Astrocyte (in vitro differentiated cells and primary cell): ENCODE measurements around the gene KLK4. TPM values are rescaled to one million over a fixed set of nuclear protein-coding genes. Genes with fewer than 3 reads are reported as not detected.
A peak's percentile ranks its signal among the peaks of the same experiment; 100 is the strongest.

Experiments used
- DNase-seq: peaks from one replicate; pipeline ENCODE4 v3.0.0-alpha.2; 2010; ENCODE audit warnings: low read depth
- FAIRE-seq: peaks from 2 replicates; lab custom pipeline; 2011; peaks lifted over from hg19 to GRCh38; lab: Jason Lieb, UNC
- H2AFZ ChIP-seq: 2 replicates; pipeline ENCODE4 v1.6.0; 2012; ENCODE audit warnings: low read depth, low read length, inconsistent platforms
- H3K27ac ChIP-seq: 2 replicates; pipeline ENCODE4 v1.5.1; 2011; ENCODE audit warnings: low read depth, low read length, inconsistent platforms
- H3K27me3 ChIP-seq: 2 replicates; pipeline ENCODE4 v1.6.0; 2011; ENCODE audit warnings: low read length, inconsistent platforms; ENCODE audit not compliant: insufficient read depth
- H3K36me3 ChIP-seq: 2 replicates; pipeline ENCODE4 v1.5.1; 2011; ENCODE audit warnings: low read length, inconsistent platforms; ENCODE audit not compliant: insufficient read depth
- H3K4me1 ChIP-seq: 2 replicates; pipeline ENCODE4 v1.5.1; 2011; ENCODE audit warnings: low read length, inconsistent platforms; ENCODE audit not compliant: insufficient read depth
- H3K4me2 ChIP-seq: 2 replicates; pipeline ENCODE4 v1.6.0; 2012; ENCODE audit warnings: low read length, inconsistent platforms
- H3K4me3 ChIP-seq: 2 replicates; pipeline ENCODE4 v1.5.1; 2011; ENCODE audit warnings: low read depth, mild to moderate bottlenecking, low read length, inconsistent platforms; ENCODE audit not compliant: insufficient read depth
- H3K79me2 ChIP-seq: 2 replicates; pipeline ENCODE4 v1.6.0; 2012; ENCODE audit warnings: mild to moderate bottlenecking, low read length, inconsistent platforms; ENCODE audit not compliant: insufficient read depth
- H3K9ac ChIP-seq: 2 replicates; pipeline ENCODE4 v1.6.0; 2012; ENCODE audit warnings: mild to moderate bottlenecking, low read length, inconsistent platforms
- H3K9me3 ChIP-seq: 2 replicates; pipeline ENCODE4 v1.5.1; 2012; ENCODE audit warnings: low read depth, mild to moderate bottlenecking, low read length, inconsistent platforms; ENCODE audit not compliant: insufficient read depth
- H4K20me1 ChIP-seq: 2 replicates; pipeline ENCODE4 v1.6.0; 2012; ENCODE audit warnings: low read length, inconsistent platforms; ENCODE audit not compliant: insufficient read depth
- H3K27ac Mint-ChIP-seq: one replicate; pipeline ENCODE4 v1.8.0; 2021; ENCODE audit warnings: mild to moderate bottlenecking, mixed read lengths; ENCODE audit not compliant: unreplicated experiment
- H3K27me3 Mint-ChIP-seq: one replicate; pipeline ENCODE4 v1.8.0; 2021; ENCODE audit warnings: low read depth, mixed read lengths; ENCODE audit not compliant: unreplicated experiment
- H3K36me3 Mint-ChIP-seq: one replicate; pipeline ENCODE4 v1.8.0; 2021; ENCODE audit warnings: low read depth, mixed read lengths; ENCODE audit not compliant: unreplicated experiment
- H3K4me1 Mint-ChIP-seq: one replicate; pipeline ENCODE4 v1.8.0; 2021; ENCODE audit warnings: low read depth, mixed read lengths; ENCODE audit not compliant: unreplicated experiment
- H3K4me3 Mint-ChIP-seq: one replicate; pipeline ENCODE4 v1.8.0; 2021; ENCODE audit warnings: mild to moderate bottlenecking, moderate library complexity, mixed read lengths; ENCODE audit not compliant: unreplicated experiment
- H3K9me3 Mint-ChIP-seq: one replicate; pipeline ENCODE4 v1.8.0; 2021; ENCODE audit warnings: mild to moderate bottlenecking, mixed read lengths; ENCODE audit not compliant: unreplicated experiment
- CTCF ChIP-seq: IDR thresholded peaks from 2 replicates; pipeline ENCODE4 v1.5.1; 2011; ENCODE audit warnings: low read depth, mild to moderate bottlenecking, inconsistent platforms, low read length, moderate library complexity; ENCODE audit not compliant: insufficient read depth
- EZH2 ChIP-seq: IDR thresholded peaks from 2 replicates; pipeline ENCODE4 v1.6.1; 2012; ENCODE audit warnings: mild to moderate bottlenecking, low read length, inconsistent platforms; ENCODE audit not compliant: insufficient read depth
- total RNA-seq: library from RNA; stranded (reverse); gene quantifications from 2 replicates; pipeline ENCODE4 v1.2.1, GENCODE V29; 2021

The KLK4 gene
- total RNA-seq, 1 donor from 2014 or later: not detected

GRCh38 chr19:50939596-50939995, 28.4 kb upstream of the KLK4 start:
- FAIRE-seq (no peak), DNase-seq (no peak)
- Mint-ChIP-seq H3K36me3 (no peaks in the 10 kb centered on the region), H3K4me1 (no peaks in the 10 kb centered on the region), H3K27me3 (peaks cover 30% of the 10 kb centered on the region), H3K27ac (no peak overlapping the region), H3K9me3 (peaks cover 7% of the 10 kb centered on the region), H3K4me3 (no peak overlapping the region)
- Histone ChIP-seq H3K36me3 (no peaks in the 10 kb centered on the region), H3K27ac (no peak overlapping the region), H3K4me3 (no peak overlapping the region), H3K9me3 (no peaks in the 10 kb centered on the region), H3K27me3 (no peaks in the 10 kb centered on the region), H4K20me1 (no peaks in the 10 kb centered on the region), H3K9ac (no peak overlapping the region), H3K79me2 (no peaks in the 10 kb centered on the region), H3K4me2 (no peak overlapping the region), H2AFZ (no peak overlapping the region), H3K4me1 (no peaks in the 10 kb centered on the region)
- TF ChIP-seq EZH2 (no peak), CTCF (no peak)

- H3K27me3 Mint-ChIP-seq: peaks cover 37% of the 10 kb centered on the region
- FAIRE-seq: no peak
Observed at GRCh38 chr19:50933640-50934039, 22.4 kb upstream of the KLK4 start.

More at GRCh38 chr19:50933640-50934039, 22.4 kb upstream of the KLK4 start:
- no peak overlapping the region for H3K27ac ChIP-seq
- no peaks in the 10 kb centered on the region for H3K36me3 ChIP-seq
- H3K27ac Mint-ChIP-seq: no peak overlapping the region
- peak; percentile 6 for DNase-seq
- H3K36me3 Mint-ChIP-seq: no peaks in the 10 kb centered on the region
- H3K4me3 Mint-ChIP-seq: no peak overlapping the region
- TF ChIP-seq EZH2: no peak
- TF ChIP-seq CTCF: no peak
- H3K9me3 ChIP-seq: no peaks in the 10 kb centered on the region
- H3K9me3 Mint-ChIP-seq: peaks cover 2% of the 10 kb centered on the region
- no peak overlapping the region for H2AFZ ChIP-seq
- no peaks in the 10 kb centered on the region for H3K27me3 ChIP-seq
- no peaks in the 10 kb centered on the region for H4K20me1 ChIP-seq
- H3K4me3 ChIP-seq: no peak overlapping the region
- no peaks in the 10 kb centered on the region for H3K79me2 ChIP-seq
- no peak overlapping the region for H3K9ac ChIP-seq
- H3K4me2 ChIP-seq: no peak overlapping the region
- no peaks in the 10 kb centered on the region for H3K4me1 ChIP-seq
- H3K4me1 Mint-ChIP-seq: no peaks in the 10 kb centered on the region
